ENCODE results near the gene ALDH3B1.

ALDH3B1 gene

DNA sequence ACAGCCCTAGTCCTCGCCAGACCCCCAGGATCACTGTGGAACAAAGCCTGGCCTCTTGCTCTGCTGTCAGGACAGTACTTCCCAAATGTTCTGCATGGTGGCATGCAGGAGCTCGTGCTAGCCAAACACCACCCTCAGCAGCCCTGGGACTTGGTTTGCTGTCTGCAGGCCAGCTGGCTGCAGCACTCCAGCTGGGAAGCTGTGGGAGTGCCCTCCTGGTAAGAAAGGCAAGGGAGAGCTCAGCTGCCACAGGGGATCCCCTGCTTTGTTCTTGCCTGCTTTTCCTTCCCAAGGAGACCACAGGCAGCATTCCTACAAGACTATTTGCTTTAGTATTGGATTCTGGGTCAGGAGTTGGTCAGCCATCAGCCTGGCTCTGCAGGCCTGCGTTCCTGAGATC, 56.6 kb downstream of the ALDH3B1 start:
- no peak for TF ChIP-seq CTCF (IDR thresholded peaks at IDR 0.05; ENCODE audit: control insufficient read depth, extremely low read depth, insufficient read depth)
- no peak overlapping the region for H3K4me3 ChIP-seq (ENCODE audit: low read depth, low read length)
- no peak for DNase-seq (ENCODE audit: low read depth)

- no peak for DNase-seq (ENCODE audit: low read depth)
Observed at GRCh38 chr11:68067991-68068390, 57.9 kb downstream of the ALDH3B1 start.

DNA sequence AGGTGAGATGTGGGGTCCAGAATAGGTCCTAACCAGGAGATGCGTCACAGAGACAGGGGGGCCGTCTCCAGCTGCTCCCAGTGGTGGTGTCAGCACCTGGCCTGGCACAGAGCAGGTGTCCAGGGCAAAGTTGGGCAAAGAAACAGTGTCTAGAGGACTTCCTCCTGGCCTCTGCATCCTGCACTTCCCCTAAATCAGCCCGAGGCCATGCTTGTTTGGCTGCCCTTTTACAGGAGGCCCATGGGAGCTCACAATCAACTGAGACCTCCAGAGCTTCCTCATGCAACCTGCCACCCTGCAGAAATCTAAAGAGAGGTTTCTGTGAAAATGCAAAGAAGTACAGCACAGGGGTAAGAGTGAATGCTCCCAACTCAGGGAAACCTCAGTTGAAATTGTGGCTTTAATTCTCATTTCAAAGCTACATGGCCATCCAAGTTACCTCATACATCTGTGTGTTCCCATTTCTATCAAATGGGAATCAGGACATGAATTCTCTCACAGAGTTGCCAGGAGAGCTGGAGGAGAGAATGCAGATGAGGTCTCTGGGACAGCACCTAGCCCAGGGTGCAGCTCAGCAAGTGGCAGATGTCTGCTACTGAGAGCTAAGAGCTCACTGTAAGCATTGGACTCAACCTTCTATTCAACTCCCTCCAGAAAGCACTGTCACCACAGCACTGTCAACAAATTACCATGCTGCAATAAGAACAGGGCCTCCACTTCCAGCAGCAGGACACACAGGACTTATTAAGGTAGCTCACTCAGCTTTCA, 61.3 kb downstream of the ALDH3B1 start:
- TF ChIP-seq CTCF (IDR thresholded peaks at IDR 0.05; ENCODE audit: control insufficient read depth, extremely low read depth, insufficient read depth), result no peak
- DNase-seq (ENCODE audit: low read depth), result no peak
- H3K4me3 ChIP-seq (ENCODE audit: low read depth, low read length), result no peak overlapping the region

More at GRCh38 chr11:68067991-68068390, 57.9 kb downstream of the ALDH3B1 start:
- TF ChIP-seq CTCF (IDR thresholded peaks at IDR 0.05; ENCODE audit: control insufficient read depth, extremely low read depth, insufficient read depth), result no peak
- no peak overlapping the region for H3K4me3 ChIP-seq (ENCODE audit: low read depth, low read length)

- no peak for TF ChIP-seq CTCF (IDR thresholded peaks at IDR 0.05; ENCODE audit: control insufficient read depth, extremely low read depth, insufficient read depth)
- no peak overlapping the region for H3K4me3 ChIP-seq (ENCODE audit: low read depth, low read length)
- DNase-seq (ENCODE audit: low read depth), result no peak
Observed at GRCh38 chr11:68074584-68075352, 64.6 kb downstream of the ALDH3B1 start.

DNA sequence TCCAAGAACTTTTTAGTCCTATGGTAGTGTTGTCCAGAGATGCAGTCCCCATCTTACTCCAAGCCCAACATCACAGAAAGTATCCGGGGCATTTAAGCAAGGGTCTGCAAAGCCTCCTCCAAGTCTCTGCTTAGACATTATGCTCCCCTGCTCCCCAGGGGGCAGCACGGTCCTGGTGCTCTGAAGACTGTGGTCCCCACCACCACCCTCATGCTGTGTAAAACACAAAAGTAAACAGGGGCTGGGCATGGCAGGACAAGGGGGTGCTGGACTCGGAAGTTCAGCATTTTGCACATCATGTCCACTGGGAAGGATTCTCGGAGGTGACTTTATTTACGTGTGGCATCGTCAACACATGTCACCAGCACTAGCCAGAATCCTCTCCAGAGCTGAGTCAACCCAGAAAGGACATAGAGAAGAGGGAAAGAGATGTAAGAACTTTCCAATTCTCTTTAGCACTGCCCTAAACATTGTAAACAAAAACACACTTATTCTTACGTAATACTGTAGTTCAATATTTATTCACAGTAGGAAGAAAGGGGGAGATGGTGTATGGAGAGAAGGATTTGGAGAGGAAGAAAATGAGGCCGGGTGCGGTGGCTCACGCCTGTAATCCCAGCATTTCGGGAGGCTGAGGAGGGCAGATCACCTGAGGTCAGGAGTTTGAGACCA, 66.4 kb downstream of the ALDH3B1 start:
- no peak overlapping the region for H3K4me3 ChIP-seq (ENCODE audit: low read depth, low read length)
- no peak for TF ChIP-seq CTCF (IDR thresholded peaks at IDR 0.05; ENCODE audit: control insufficient read depth, extremely low read depth, insufficient read depth)
- no peak for DNase-seq (ENCODE audit: low read depth)

DNA sequence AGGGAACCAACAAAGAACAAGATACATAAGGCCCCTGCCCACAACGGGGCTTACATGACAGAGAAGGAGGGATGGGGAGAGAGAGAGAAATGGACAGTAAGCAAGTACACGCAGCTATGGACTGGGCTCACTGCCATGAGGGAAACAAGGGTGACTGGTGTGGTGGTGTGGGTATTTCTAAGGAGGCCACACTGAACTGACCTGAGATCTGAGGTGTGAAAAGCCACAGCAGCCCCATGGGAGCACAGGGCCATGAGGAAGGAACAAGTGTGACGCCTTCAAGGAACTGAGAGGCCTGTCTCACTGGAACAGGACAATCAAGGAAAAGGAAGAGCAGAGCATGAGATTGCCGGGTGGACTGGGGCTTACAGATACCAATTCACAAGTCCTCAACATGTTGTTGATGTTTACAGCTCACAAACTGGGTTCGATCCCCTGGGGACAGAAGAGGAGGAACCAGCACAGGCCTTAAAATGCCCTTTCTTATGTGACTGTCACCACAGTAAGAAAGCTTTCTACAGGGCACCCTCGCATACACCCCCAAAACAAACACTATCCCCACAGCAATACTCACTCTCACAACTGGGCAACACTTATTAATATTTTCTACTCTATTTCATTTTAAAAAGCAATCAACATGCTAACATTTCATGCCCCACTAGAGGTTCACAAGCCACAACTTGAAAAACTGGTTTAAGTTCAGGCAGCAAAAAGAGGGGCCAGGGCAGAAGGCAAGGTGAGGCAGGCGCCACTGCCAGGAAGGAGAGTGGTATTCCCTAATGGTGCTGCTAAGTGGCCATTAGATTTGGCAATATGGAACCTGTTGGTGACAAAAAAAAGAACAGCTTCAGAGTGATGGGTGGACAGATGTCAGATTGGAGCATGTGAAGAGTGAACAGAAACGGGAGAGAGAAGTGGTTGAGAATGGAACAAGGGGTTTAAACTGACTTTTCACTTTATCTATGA, 67.8 kb downstream of the ALDH3B1 start:
- DNase-seq (ENCODE audit: low read depth), result no peak
- H3K4me3 ChIP-seq (ENCODE audit: low read depth, low read length), result no peak overlapping the region
- TF ChIP-seq CTCF (IDR thresholded peaks at IDR 0.05; ENCODE audit: control insufficient read depth, extremely low read depth, insufficient read depth), result no peak
